Smooth muscle cell of the brain vasculature (primary cell): ENCODE measurements around the gene MATK.

Experiments used
- DNase-seq: peaks from one replicate; pipeline ENCODE4 v3.0.0-alpha.2; 2012; ENCODE audit warnings: low read depth, low spot score

Gene MATK

DNA sequence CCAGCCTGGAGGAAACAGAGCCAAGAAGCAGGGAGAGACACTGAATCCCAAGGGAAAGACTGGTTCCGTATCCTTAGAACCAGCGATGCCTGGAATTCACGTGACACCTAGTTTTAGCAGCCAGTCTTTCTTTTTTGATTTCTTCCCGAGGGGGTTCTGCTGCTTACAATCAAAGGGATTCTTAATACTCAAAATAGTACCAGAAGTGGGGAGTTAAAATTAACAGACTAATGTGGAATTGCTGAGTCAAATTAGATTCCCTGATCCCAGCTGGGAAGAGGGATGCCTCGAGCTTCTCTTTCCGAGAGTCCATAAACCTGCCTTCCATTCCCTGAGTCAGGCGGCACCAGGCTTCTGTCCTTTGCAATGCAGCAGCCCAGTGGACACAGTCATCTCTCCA, 4.8 kb upstream of the MATK start:
- DNase-seq: no peak

DNA sequence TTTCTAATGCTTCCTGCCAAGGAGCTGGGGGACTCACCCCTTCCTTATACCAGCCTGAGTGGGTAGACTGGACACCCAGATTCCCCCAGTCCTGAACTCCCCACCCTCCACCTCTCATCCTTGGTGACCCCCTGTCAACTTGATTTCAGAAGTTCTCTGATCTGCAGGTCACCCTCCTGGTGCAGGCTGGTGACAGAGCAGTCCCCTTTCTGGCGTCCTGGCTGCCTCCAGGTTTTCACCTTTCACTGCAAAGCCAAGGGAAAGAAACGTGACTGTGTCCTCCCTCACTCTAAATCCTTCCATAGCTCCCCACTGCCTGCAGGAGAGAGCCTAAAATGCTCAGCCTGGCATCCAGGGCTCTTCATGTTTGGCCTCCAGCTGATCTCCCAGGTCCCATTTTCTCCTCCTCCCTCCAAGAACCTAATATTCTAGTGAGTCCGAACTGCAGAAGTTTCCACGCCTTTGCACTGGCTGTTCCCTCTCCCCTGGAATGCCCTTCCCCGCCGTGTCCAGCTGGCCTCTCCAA, 4.1 kb upstream of the MATK start:
- DNase-seq: no peak

DNA sequence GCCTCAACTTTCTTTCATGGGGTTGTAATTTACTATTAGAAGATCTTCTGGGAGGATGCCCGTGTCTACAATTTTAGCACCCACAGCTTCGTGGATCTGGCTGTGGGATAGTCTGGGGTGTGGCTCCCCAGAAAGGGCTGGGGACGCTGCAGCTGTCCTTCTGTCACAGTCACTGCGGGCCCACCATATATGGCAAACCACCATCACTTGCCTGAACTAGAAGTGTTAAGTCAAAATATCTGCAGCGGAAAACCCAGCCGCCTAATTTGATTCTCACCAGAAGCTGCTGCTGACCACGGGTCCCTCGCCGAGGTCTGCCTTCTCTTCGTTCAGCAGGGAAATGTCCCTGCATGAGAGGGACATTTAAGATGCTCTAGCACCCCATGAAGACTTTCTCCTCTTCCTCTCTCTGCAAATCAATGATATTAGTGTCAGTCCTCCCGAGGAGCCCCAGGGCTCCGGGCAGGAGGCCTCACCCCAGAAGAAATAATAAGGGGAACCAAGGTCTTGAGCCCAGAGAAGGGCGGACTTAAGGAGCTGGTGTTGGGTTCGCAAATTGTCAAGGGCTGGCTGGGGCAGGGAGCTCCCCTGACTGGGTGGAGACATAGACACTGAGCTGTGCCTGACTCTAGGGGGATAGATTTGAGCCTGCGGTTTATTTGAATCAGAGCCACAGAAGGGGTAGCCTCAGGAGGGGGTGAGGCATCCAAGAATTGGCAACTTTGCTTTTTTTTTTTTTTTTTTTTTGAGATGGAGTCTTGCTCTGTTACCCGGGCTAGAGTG, 3.0 kb upstream of the MATK start:
- DNase-seq: no peak

DNA sequence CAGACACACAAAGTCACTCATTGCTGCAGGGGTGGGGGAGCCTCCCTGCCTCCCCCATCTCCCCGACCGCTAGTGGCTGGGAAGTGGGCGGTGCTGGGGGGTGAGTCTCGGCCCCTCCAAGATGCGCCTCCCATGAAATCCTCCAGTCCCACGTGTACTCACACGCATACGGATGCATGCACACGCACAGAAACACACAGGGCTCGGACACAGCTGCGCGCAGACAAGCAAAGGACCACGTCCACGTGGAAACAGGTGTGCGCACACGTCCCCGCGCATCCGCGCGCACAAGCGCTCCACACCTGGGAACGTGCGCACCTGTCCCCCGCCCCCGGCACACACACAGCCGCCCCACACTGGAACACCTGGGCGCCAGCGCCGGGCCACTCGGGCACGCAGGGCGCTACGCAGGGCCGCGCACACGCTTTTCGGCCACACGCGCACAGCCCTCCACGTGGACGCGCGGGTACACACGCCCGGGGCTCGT, 687 bp downstream of the MATK start:
- DNase-seq: no peak

DNA sequence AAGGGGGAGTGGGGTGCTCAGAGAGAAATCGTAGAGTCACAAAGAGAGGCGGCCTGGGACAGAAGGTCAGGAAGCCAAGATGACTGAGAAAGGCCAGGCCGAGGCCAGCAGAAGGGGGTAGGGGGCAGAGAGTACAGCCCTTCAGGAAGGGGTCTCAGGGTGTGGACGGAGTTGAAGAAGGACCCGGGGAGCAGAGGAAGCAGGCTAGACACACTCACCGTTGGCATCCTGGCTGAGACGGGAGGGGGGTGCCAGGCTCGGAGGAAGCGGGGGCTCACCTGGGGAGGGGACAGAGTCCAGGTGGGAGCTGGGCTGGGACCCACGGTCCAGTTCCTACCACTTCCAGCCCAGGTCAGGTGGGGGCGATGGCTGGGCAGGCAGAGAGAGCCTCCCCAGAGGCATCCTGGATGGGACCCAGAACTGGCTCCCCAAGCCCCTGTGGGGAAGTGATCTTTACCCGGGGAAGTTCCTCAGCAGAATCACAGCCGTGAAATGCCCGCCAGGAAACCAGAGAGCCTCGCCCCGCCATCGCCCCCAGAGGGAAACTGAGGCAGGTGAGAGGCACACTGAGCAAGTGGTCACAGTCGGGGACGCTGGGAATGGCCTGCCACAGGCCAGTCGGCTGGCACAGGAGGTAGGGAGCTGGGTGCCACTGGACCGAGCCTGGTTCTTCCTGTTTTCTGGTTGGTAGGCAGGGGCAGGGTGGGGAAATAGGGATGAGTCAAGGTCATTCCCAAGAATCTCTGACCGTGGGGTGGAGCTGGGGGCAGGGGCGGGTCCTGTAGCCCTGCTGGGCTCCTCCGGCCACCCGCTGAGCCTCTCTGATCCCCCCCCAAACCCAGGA, 1.4 kb downstream of the MATK start:
- DNase-seq: no peak

DNA sequence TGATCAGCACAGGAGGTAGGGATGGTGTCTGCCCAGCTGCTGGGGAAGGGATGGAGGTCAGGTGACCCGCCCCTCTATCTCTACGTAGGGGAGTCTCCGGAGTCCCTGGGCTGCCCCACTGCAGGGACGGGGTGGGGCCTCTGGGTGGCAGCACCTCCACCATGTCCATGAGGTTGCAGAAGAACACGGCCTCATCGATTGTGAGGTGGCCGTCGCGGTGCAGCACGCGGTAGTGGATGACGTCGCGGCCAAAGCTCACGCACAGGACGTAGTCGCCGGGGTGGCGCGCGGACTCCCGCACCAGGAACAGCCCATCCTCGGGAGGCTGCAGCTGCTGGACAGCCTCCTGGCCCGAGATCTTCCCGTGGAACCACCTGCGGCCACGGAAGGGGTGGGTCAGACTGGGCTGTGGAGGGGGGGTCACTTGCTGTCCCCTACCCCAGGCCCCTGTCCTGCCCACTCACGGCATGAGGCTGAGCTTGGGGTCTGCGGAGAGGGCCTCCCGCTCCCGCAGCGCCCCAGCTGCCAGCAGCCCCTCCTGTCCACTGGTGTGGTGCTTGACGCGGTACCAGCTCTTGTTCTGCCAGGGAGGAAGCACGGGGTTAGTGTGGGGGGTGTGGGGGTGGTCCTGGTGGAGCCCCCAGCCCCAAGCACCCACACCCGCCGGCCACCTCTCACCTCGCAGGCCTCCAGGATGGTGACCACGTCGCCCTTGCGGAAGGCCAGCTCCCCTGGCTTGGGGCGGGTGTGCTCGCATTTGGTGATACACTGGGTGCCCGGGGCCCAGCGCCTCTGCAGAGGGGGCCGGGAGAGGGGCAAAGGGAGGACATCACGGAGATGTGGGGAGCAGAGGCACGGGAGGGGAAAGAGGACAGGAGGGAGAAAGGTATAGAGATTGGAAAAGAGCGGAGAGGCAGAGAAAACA, 2.3 kb downstream of the MATK start:
- DNase-seq: no peak

DNA sequence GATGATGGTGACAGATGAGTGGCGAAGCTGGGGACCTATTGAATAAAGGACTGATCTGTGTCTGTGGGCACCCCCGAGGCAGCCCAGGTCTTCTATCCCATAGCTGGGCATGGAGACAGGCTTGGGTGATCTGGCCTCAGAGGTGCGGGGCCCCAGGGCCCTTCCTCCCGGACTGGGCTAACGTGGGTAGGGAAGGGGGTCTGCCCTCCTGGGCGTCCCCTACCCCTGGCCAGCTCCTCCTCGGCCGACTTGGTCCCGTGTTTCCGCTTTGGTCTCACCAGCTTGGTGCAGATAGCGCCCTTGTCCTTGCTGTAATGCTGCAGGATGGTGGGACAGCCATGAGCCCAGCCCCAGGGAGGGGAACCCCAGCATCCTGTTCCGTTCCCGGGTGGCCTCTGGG, 3.3 kb downstream of the MATK start:
- DNase-seq: no peak

DNA sequence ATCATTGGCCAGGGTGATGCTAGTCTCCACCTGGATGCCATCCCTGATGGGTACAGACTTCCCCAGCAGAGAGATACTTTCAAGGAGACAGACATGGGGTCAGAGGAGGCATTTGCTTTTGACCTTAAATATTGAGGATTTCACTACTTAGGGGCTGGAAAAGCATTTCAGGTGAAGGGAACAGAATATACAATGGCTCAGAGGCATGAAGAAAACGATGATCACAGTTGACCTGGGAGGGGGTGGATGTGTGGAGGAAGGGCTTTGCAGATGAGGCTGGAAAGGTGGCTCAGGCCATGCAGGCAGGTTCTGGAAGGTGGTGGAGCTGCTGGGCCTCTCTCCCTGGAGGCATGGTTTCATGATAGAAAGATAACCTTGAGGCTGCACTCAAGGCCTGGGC, 3.9 kb downstream of the MATK start:
- no peak for DNase-seq

DNA sequence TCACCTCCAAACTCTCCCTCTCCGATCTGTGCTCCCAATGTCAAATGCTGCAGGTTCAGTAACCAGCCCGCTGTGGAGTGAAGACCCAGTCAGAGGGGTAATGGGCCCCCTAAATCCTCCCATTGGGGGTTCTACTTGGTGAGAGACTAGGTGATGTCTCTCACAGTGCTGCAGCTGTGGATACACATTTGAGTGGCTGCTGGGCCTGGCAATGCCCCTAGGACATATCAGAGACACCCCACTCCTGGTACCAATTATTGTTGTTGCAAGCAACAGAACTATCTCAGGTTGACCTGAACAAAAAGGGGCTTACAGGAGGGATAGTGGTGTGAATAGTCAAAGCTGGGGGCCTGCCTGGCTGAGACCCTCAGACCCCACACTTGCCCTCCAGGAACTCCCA, 4.6 kb downstream of the MATK start:
- DNase-seq: no peak

DNA sequence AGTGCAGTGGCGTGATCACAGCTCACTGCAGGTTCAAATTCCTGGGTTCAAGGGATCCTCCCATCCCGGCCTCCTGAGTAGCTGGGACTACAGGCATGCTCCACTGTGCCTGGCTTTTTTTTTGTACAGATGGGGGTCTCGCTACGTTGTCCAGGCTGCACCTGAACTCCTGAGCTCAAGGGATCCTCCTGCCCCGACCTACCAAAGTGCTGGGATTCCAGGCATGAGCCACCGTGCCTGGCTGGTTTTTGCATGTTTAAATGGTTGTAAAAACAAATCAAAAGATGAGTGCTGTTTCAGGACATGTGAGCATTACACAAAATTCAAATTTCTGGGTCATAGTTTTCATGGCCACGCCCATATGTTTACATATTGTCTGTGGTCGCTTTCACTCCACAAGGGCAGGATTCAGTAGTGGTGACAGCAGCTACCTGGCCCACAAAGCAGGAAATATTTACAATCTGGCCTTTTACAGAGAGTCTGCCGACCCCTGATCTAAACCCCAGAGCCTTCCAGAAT, 5.3 kb downstream of the MATK start:
- DNase-seq: no peak

DNA sequence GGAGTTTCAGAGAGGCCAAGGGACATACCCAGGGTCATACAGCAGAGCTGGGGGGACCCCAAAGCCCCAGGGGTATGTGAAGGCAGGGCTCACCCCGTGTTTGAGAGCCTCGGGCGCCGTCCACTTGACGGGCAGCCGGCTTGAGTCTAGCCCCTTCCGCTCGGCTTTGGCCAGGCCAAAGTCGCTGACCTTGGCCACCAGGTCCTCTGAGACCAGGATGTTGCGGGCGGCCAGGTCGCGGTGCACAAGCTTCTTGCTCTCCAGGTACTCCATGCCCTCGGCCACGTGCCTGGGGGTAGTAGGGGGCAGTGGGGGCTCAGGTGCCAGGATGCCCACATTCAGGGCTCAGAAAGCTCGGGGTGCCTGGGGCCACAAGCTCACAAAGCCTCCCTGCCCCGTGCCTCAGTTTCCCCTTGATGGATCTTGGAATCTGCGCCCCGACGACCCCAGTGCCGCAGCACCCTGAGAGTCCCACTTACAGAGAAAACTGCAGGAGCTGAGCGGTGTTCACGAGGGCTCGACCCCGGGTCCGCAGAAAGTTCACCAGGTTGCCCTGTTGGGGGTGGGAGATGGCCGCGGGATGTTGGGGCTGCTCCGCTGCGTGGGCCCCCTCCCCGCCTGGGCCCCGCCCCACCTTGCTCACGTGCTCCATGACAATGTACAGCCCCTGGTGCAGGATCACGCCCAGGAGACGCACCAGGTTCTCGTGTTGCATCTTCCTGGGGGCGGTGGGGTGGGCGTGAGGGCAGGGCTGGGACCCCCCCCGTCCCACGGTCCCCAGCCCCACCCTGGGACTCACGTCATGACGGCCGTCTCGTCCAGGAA, 7.1 kb downstream of the MATK start:
- no peak for DNase-seq

DNA sequence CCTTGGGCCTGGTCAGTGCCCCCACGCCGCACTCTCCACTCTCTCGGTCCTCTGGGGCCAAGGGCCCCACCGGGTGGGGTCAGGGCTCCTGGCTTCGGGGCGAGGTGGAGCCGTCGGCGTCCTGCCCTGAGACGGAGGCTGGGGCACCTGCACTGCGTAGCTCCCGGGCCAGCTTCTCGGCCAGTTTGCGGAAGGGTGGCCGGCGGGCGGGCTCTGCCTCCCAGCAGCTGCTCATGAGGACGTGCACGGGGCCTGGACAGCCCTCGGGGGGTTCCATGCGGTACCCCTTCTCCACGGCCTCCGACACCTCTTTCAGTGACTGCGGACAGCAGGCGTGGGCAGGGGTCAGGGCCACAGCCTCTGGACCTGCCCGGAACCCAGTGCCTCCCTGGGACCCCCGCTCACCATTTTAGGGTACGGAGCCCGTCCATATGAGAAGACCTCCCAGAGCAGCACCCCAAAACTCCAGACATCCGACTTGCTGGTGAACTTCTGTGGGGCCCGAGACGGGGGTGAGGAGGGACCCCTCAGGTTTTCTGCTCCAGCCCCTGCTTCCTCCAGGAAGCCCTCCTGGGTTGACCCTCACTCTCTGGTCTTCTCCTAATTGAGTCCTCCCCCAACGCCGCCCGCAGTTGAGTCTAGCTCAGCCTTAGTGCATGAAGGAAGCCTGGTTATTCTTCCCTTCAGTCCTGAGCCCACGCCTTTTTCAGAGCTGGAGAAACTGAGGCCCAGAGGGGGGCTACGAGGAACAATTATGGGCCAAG, 7.9 kb downstream of the MATK start:
- DNase-seq: no peak

DNA sequence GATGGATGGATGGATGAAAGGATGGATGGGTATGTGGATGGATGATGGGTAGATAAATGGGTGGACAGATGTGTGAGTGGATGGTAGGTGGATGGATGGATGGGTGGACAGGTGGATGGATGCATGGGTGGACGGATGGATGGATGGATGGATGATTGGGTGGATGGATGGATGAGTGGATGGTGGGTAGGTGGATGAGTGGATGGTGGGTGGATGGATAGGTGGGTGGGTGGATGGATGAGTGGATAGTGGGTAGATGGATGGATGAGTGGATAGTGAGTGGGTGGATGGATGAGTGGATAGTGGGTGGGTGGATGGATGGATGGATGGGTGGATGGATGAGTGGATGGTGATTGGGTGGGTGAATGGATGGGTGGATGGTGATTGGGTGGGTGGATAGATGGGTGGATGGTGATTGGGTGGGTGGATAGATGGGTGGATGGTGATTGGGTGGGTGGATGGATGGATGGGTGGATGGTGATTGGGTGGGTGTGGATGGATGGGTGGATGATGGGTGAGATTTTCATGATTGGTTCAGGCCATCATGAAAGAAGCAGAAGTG, 9.6 kb downstream of the MATK start:
- no peak for DNase-seq

DNA sequence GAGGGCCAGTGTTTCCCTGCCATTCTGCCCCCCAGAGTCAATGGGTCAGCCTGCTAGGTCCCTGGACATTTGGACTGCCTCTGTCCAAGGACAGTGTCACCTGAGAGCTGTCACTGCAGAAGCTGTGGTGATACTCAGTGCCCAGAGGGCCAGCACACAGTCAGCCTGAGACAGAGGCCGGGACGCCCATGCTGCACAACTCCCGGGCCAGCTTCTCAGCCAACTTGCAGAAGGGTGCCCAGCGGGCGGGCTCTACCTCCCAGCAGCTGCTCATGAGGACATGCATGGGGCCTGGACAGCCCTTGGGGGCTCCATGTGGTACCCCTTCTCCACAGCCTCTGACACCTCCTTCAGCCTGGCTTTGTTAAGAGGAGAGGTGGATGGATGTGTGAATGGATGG, 10.3 kb downstream of the MATK start:
- DNase-seq: no peak

DNA sequence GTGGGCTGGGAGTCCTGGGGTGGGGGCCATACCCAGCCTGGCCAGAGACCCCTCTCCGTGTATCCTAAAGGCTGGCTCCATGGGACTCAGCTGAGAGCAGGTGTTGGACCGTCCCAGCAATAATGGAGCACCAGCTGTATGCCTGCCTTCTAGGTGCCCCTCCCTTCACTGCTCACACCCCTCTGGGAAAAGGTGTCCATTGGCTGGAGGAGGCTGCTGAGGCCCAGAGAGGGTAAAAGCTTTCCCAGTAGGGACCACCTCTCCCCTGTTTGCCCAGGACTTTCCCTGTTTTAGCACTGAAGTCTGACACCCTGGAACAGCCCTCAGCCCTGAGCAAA, 10.8 kb downstream of the MATK start:
- no peak for DNase-seq

DNA sequence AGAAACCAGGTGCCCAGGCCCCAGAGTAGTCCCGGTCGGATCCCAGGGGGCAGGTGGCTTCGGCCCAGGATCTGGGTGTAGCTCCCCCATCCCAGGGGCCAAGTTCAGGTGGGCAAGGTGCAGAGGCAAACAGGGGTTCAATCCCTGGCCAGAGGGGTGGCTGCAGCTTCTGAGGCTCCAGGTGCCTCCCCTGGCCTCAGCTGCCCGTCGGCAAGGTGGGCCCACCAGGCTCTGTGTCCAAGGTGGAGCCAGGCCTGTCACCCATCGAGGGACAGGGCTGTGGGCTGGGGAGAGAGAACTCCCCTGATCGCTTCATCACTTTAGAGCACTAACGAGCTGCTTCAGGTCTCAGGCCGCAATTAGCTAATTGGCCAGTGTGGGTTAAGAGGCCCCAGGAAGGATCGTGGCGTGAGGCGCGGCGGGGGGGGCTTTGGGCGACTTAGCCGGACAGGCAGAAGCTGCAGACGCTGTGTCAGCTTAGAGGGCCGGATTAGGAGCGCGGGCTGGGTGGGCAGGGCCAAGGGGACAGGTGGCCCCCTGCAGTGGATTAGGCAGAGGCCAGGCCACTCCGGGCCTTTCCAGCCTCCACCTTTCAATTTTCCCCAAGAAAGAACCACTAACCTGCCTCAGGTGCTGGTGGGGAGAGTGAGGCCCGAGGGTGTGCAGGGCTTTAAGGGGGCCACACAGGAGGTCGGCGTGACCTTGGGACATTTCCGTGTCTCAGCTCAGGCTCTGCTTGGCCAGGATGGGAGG, 11.4 kb downstream of the MATK start:
- no peak for DNase-seq

DNA sequence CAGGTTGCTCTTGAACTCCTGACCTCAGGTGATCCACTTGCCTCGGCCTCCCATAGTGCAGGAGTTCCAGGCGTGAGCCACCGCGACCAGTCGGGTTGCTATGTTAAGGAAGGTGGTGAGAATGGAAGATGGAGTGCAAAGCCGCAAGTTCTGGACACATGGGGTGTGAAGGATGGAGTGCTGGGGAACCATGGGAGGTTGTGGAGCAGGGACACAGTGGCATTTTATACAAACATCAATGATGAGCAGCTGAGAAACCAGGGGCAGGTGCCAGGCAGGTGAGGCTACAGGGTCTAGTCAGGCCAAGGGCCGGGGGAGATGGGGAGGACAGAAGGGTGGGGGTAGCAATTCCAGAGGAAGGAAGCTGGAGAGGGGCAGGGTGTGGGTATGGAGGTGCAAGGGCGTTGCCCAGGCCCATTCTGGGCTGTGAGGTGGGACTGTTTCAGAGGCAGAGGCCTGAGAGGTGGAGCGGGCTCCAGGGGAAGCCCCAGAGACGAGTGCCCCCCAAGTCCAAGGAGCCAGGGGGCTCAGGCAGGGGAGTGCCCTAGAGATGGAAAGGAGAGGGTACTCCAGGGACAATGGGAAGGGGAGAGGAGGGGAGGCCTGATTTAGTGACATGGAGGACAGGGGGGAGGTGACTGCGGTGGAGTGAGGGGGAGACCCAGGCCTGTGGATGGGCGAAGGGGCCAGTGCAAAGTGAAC, 12.2 kb downstream of the MATK start:
- DNase-seq: no peak

DNA sequence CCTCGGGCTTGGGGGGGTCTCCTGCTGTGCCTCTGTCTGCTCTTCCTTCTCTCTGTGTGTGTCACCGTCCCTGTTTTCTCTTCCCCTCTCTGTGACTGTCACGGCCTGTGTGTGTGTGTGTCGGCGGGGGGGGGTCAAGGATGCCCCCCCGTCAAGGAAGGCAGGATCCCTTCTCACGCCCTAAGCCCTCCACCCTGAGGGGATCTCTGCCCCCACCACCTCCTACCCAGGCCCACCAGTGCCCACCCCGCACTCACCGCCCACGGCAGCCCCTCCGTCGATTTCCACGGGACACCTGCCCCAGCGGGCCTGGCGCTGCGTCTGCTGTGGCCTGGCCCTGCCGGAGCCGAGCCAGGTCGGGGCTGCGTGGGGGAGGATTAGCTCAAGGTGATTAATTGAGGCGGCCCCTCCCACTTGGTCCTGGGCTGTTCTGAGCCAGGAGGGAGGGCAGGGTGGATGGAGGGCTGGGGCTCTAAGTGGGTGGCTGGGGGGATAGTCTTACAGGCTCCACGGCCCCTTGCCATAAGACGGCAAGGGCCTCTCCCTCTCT, 14.2 kb downstream of the MATK start, which contains the start of gene RAX2:
RAX2 (minus strand) TSS at position 323 of the 550 bp plus-strand sequence. CDS start 486 bp downstream, outside the sequence.
- DNase-seq: no peak
